Glutamatergic neuron (in vitro differentiated cells): Measurements from ENCODE around the gene ATP11A. TPM values are rescaled to one million over a fixed set of nuclear protein-coding genes. Genes with fewer than 3 reads are reported as not detected.

Source experiments
- DNase-seq: peaks from one replicate; pipeline ENCODE4 v3.0.0; 2022
- H3K27ac Mint-ChIP-seq: one replicate; pipeline ENCODE4 v1.8.0; 2020; ENCODE audit warnings: mild to moderate bottlenecking, mixed read lengths, inconsistent platforms; ENCODE audit not compliant: unreplicated experiment
- H3K27me3 Mint-ChIP-seq: one replicate; pipeline ENCODE4 v1.8.0; 2020; ENCODE audit warnings: mild to moderate bottlenecking, moderate library complexity, mixed read lengths, inconsistent platforms; ENCODE audit not compliant: unreplicated experiment
- H3K36me3 Mint-ChIP-seq: one replicate; pipeline ENCODE4 v1.8.0; 2020; ENCODE audit warnings: mild to moderate bottlenecking, mixed read lengths, inconsistent platforms; ENCODE audit not compliant: unreplicated experiment
- H3K4me1 Mint-ChIP-seq: one replicate; pipeline ENCODE4 v1.8.0; 2020; ENCODE audit warnings: mild to moderate bottlenecking, low read depth, mixed read lengths, inconsistent platforms; ENCODE audit not compliant: unreplicated experiment
- H3K4me3 Mint-ChIP-seq: one replicate; pipeline ENCODE4 v1.8.0; 2020; ENCODE audit warnings: mild to moderate bottlenecking, mixed read lengths, inconsistent platforms; ENCODE audit not compliant: unreplicated experiment
- H3K9me3 Mint-ChIP-seq: one replicate; pipeline ENCODE4 v1.8.0; 2020; ENCODE audit warnings: mild to moderate bottlenecking, moderate library complexity, mixed read lengths, inconsistent platforms; ENCODE audit not compliant: unreplicated experiment
- total RNA-seq: library from RNA; stranded (reverse); fragmentation: NEBNext Ultra II Directional; extraction: Animal tissue kit (Norgen Biotek cat#: 25700); gene quantifications from one replicate; pipeline ENCODE4 v1.2.1, GENCODE V29; 2021; ENCODE audit not compliant: unreplicated experiment
- TF ChIP-seq, protein P1 (sequence below): fragments of 200-600 bp; sonication (generic); IDR thresholded peaks from one replicate; pipeline ENCODE4 v1.5.0; 2021; ENCODE audit not compliant: partially characterized antibody, unreplicated experiment

The ATP11A gene
- total RNA-seq, 1 donor from 2014 or later = 127 TPM

DNA sequence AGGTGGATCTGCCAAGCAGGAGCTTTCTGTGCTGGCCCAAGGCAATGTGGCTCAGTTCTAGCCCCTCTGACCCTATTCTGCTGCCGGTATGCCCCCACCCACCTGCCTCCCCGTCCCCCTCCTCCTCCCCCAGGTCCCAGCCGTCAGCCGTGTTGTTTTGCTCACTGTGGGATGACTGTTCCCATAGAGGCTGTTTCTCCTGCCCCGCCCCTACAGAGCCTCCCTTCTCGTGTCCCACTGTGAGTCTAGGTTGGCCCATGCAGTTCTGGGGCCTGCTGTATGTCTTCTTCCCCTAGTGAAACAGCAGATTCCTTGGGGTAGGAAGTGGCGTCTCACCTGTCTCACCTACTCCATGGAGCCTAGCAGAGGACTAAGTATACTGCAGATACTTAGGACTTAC is 48.8 kb downstream of the ATP11A start:
- TF ChIP-seq, protein P1, sequence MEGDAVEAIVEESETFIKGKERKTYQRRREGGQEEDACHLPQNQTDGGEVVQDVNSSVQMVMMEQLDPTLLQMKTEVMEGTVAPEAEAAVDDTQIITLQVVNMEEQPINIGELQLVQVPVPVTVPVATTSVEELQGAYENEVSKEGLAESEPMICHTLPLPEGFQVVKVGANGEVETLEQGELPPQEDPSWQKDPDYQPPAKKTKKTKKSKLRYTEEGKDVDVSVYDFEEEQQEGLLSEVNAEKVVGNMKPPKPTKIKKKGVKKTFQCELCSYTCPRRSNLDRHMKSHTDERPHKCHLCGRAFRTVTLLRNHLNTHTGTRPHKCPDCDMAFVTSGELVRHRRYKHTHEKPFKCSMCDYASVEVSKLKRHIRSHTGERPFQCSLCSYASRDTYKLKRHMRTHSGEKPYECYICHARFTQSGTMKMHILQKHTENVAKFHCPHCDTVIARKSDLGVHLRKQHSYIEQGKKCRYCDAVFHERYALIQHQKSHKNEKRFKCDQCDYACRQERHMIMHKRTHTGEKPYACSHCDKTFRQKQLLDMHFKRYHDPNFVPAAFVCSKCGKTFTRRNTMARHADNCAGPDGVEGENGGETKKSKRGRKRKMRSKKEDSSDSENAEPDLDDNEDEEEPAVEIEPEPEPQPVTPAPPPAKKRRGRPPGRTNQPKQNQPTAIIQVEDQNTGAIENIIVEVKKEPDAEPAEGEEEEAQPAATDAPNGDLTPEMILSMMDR = no peak
- H3K9me3 Mint-ChIP-seq = peaks cover 10% of the 10 kb centered on the region
- peaks cover 46% of the 10 kb centered on the region for H3K4me1 Mint-ChIP-seq
- no peak for DNase-seq
- H3K27me3 Mint-ChIP-seq = peaks cover 7% of the 10 kb centered on the region
- H3K36me3 Mint-ChIP-seq = no peaks in the 10 kb centered on the region
- no peak overlapping the region for H3K4me3 Mint-ChIP-seq
- no peak overlapping the region for H3K27ac Mint-ChIP-seq

DNA sequence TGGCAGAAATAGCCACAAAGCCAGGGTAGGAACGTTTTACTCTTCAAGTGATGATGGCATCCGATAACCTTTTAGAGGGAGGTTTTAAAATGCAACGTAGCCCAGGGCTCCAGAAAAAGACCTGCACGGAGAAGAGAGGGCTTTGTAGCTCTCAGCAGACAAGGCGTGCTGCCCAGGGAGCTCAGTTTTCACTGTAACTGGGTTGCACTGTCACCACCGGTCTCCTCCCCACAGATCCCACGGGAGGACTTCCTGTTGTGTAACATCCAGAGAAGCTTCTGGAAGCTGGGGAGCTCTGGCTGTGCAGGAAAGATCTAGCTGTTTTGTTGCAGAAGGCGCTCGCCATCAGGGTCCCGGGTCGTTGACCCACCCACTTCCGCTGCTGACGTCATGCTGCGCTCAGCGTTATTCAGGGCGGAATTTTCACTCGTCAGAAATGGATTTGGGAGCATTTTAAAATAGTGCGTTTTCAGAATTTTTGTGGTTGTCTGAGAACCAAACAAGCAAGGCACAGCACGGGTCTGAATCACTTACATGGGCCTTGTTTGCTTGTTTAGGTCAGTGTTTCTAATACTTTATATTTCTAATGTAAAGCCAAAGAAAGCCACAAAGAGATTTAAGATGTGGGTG is 50.8 kb downstream of the ATP11A start:
- TF ChIP-seq, protein P1 = no peak
- Mint-ChIP-seq H3K27ac (peak overlapping the region; percentile 66), H3K4me3 (peak overlapping the region; percentile 47), H3K9me3 (peaks cover 6% of the 10 kb centered on the region), H3K36me3 (no peaks in the 10 kb centered on the region), H3K4me1 (peaks cover 41% of the 10 kb centered on the region), H3K27me3 (peaks cover 8% of the 10 kb centered on the region)
- DNase-seq = no peak

DNA sequence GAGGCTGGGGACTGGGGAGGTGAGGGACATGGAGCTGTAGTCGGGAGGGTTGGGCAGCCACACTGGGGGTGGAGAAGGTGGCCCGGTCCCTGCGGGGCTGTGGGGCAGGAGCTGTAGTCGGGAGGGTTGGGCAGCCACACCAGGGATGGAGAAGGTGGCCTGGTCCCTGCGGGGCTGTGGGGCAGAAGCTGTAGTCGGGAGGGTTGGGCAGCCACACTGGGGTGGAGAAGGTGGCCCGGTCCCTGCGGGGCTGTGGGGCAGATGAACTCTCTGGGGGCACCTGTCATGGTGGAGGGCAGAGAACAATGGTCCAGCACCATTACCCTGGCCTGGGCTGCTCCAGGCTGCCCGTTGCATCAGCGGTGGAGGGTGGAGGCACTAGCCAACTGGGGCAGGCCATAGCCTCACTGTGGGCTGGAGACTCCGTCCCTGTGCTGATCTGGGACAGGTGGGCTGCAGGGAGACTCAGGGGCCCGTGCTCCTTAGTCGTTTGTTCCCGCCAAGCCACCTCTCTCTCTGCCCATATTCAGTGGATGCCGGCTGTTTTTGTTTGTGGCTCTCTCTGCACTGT is 51.4 kb downstream of the ATP11A start:
- H3K4me1 Mint-ChIP-seq = peaks cover 35% of the 10 kb centered on the region
- no peak overlapping the region for H3K27ac Mint-ChIP-seq
- no peak overlapping the region for H3K4me3 Mint-ChIP-seq

DNA sequence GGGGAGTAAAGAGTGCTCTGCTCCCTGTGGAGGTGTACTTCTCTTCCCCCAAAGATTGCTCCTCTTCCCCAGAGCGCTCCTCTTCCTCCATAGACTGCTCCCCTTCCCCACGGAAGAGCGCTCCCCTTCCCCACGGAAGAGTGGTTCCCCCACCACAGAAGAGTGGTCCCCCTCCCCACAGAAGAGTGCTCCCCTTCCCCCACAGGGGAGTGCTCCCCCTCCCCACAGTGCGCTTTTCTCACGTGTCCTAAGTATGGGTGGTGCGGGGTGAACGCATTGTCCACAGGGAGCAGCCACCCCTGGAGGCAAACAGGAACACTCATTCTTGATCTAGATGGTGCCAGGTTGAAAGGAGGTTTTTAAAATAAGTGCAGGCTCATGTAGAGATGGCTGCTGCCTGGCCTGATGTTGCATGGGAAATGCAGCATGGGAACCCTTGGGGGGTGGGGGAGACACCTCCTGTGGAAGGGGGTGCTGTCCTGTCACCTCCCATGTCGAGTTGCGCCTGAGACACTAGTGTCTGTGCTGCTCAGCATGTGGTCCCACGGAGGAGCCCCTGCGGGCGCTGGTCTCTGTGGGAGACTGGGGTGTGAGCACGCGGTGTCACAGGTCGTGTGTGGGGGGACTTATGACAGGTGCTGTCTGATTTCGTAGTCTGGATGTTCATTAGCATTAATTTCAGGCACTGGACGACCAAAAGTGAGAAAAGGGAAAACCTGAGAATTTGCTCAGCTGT is 52.2 kb downstream of the ATP11A start:
- Mint-ChIP-seq H3K4me3 (no peak overlapping the region), H3K27me3 (peaks cover 6% of the 10 kb centered on the region), H3K9me3 (peaks cover 9% of the 10 kb centered on the region), H3K27ac (peak overlapping the region; percentile 55), H3K36me3 (no peaks in the 10 kb centered on the region), H3K4me1 (peaks cover 34% of the 10 kb centered on the region)
- TF ChIP-seq, protein P1 = no peak
- no peak for DNase-seq

More for the DNA sequence above, 51.4 kb downstream of the ATP11A start:
- Mint-ChIP-seq H3K27me3 (peaks cover 8% of the 10 kb centered on the region), H3K9me3 (peaks cover 6% of the 10 kb centered on the region), H3K36me3 (no peaks in the 10 kb centered on the region)
- DNase-seq = no peak
- TF ChIP-seq, protein P1 = no peak

DNA sequence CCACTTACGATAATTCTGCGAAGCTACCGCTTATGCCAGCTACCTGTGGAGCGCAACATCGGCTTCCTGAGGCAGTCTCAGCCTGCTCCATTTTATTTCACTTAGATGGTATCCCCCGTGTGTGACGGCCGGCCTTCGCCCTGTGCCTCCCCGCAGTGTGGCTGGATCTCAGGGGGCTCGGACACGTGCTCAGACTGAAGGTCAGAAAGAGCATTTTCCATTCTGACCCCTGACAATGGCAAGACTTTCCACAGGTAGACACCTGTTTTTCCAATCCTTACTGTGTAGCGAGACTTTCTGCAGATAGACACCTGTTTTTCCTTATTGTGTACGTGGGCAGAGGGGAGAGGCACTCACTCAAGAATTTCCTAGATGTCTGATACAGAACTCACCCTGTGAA is 52.7 kb downstream of the ATP11A start:
- Mint-ChIP-seq H3K27ac (no peak overlapping the region), H3K4me3 (no peak overlapping the region), H3K4me1 (peaks cover 30% of the 10 kb centered on the region), H3K9me3 (peaks cover 9% of the 10 kb centered on the region), H3K36me3 (no peaks in the 10 kb centered on the region), H3K27me3 (peaks cover 3% of the 10 kb centered on the region)
- TF ChIP-seq, protein P1 = no peak
- no peak for DNase-seq
